Measurements from ENCODE around the gene FOXRED1. TPM values are rescaled to one million over a fixed set of nuclear protein-coding genes. Genes with fewer than 3 reads are reported as not detected.

The FOXRED1 gene
- 1.8 TPM for total RNA-seq

GRCh38 chr11:126268708-126269579, at the start of gene FOXRED1, which contains the start of gene SRPRA:
Gene FOXRED1 (plus strand): TSS chr11:126269154. CDS start chr11:126269207, 53 bp downstream.
Gene SRPRA (minus strand): TSS chr11:126268895. CDS start chr11:126268804, 91 bp downstream.
- Histone ChIP-seq H3K9me3 (no peaks in the 10 kb centered on the region), H3K27ac (peak within 1 kb of the TSS; percentile 90 to 91), H3K27me3 (no peaks in the 10 kb centered on the region), H3K4me1 (peaks cover 0 to 13% of the 10 kb centered on the region in 2 donors), H3K36me3 (peaks cover 37 to 42% of the 10 kb centered on the region in 2 donors), H3K4me3 (peak within 1 kb of the TSS; percentile 81 to 93)
- peak; percentile 97 to 100 for DNase-seq (ENCODE audit: low spot score in 2 of 2)
- intact Hi-C loops (cut with DNase I) = loop anchor here (1.0 to 10.0 kb wide), 10 partner anchors 14 to 1157 kb away; partner anchors contain the start of genes CDON, CHEK1, DCPS and FAM118B
- no peak for TF ChIP-seq CTCF (IDR thresholded peaks at IDR 0.05)

- Histone ChIP-seq H3K4me1 (no peaks in the 10 kb centered on the region), H3K4me3 (no peak overlapping the region), H3K9me3 (no peaks in the 10 kb centered on the region), H3K27ac (no peak overlapping the region), H3K36me3 (no peaks in the 10 kb centered on the region), H3K27me3 (no peaks in the 10 kb centered on the region)
- intact Hi-C loops (cut with DNase I) = no loop called here
- DNase-seq (ENCODE audit: low spot score in 2 of 2) = no peak
- no peak for TF ChIP-seq CTCF (IDR thresholded peaks at IDR 0.05)
Observed at GRCh38 chr11:126219547-126219946, 49.4 kb upstream of the FOXRED1 start.

GRCh38 chr11:126224647-126225294, 44.2 kb upstream of the FOXRED1 start:
- intact Hi-C loops (cut with DNase I) = no loop called here

GRCh38 chr11:126225295-126225665, 43.7 kb upstream of the FOXRED1 start:
- no peaks in the 10 kb centered on the region for H3K9me3 ChIP-seq
- no peaks in the 10 kb centered on the region for H3K4me1 ChIP-seq
- intact Hi-C loops (cut with DNase I) = no loop called here
- DNase-seq (ENCODE audit: low spot score in 2 of 2) = no peak
- no peak overlapping the region for H3K4me3 ChIP-seq
- no peak for TF ChIP-seq CTCF (IDR thresholded peaks at IDR 0.05)
- H3K27me3 ChIP-seq = no peaks in the 10 kb centered on the region
- peaks cover 0 to 3% of the 10 kb centered on the region in 2 donors for H3K36me3 ChIP-seq
- no peak overlapping the region for H3K27ac ChIP-seq

More at GRCh38 chr11:126224647-126225294, 44.2 kb upstream of the FOXRED1 start:
- no peak for TF ChIP-seq CTCF (IDR thresholded peaks at IDR 0.05)
- DNase-seq (ENCODE audit: low spot score in 2 of 2) = no peak
- no peak overlapping the region for H3K27ac ChIP-seq
- peaks cover 0 to 3% of the 10 kb centered on the region in 2 donors for H3K36me3 ChIP-seq
- no peaks in the 10 kb centered on the region for H3K4me1 ChIP-seq
- no peaks in the 10 kb centered on the region for H3K9me3 ChIP-seq
- no peaks in the 10 kb centered on the region for H3K27me3 ChIP-seq
- no peak overlapping the region for H3K4me3 ChIP-seq

GRCh38 chr11:126226334-126227084, 42.4 kb upstream of the FOXRED1 start:
- Histone ChIP-seq H3K36me3 (peaks cover 0 to 3% of the 10 kb centered on the region in 2 donors), H3K4me3 (no peak overlapping the region), H3K27ac (no peak overlapping the region), H3K4me1 (no peaks in the 10 kb centered on the region), H3K27me3 (no peaks in the 10 kb centered on the region), H3K9me3 (no peaks in the 10 kb centered on the region)
- intact Hi-C loops (cut with DNase I) = no loop called here
- TF ChIP-seq CTCF (IDR thresholded peaks at IDR 0.05) = no peak
- no peak for DNase-seq (ENCODE audit: low spot score in 2 of 2)

Data from ascending aorta (tissue), 2 donors.